ENCODE measurements around the gene NAB1. TPM values are rescaled to one million over a fixed set of nuclear protein-coding genes. Genes with fewer than 3 reads are reported as not detected.
A peak's percentile ranks its signal among the peaks of the same experiment; 100 is the strongest.

The NAB1 gene
- total and polyA plus RNA-seq, 2 experiments from 2014 or later = 10.4 to 40.2 TPM

DNA sequence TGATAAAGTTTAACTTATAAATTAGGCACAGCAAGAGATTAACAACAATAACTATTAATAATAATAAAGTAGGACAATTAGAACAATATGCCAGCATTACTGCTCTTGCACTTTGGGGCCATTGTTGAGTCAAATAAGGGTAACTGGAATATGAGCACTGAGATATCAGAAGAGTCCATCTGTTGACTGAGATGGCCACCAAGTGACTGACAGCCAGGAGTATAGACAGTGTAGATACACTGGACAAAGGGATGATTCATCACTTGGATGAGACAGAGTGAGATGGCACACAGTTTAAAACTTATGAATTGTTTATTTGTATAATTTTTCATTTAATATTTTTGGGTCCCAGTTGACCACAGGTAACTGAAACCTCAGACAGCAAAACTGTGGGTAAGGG lies 20.0 kb downstream of the NAB1 start:
- Histone ChIP-seq H3K4me2 (no peak overlapping the region), H3K9me2 (ENCODE audit: insufficient read depth) (no peaks in the 10 kb centered on the region), H3K4me1 (ENCODE audit: insufficient read depth) (peaks cover 4% of the 10 kb centered on the region; the same call in 1 of the 2 replicates), H3K79me2 (replicated peaks; ENCODE audit: insufficient read depth) (peaks cover 19% of the 10 kb centered on the region), H3K36me3 (ENCODE audit: insufficient read depth) (no peaks in the 10 kb centered on the region), H2AFZ (no peak overlapping the region), H3K4me3 (no peak overlapping the region), H3K27me3 (ENCODE audit: insufficient read depth) (no peaks in the 10 kb centered on the region), H3K27ac (ENCODE audit: low read depth) (no peak overlapping the region), H3F3A (replicated peaks; ENCODE audit: low read depth) (no peaks in the 10 kb centered on the region), H4K20me1 (replicated peaks; ENCODE audit: insufficient read depth) (no peaks in the 10 kb centered on the region)
- DNase-seq (ENCODE audit: low spot score) = no peak
- Mint-ChIP-seq H3K27me3 (ENCODE audit: insufficient read depth, low read depth, poor library complexity) (peaks cover 2% of the 10 kb centered on the region), H3K4me1 (peaks cover 6% of the 10 kb centered on the region; the same call in 1 of the 3 replicates), H3K27ac (no peak overlapping the region), H3K4me3 (no peak overlapping the region), H3K36me3 (ENCODE audit: low read depth) (peaks cover 22% of the 10 kb centered on the region), H3K9me3 (peaks cover 10% of the 10 kb centered on the region)
- no peak for ATAC-seq
- TF ChIP-seq, protein P1, sequence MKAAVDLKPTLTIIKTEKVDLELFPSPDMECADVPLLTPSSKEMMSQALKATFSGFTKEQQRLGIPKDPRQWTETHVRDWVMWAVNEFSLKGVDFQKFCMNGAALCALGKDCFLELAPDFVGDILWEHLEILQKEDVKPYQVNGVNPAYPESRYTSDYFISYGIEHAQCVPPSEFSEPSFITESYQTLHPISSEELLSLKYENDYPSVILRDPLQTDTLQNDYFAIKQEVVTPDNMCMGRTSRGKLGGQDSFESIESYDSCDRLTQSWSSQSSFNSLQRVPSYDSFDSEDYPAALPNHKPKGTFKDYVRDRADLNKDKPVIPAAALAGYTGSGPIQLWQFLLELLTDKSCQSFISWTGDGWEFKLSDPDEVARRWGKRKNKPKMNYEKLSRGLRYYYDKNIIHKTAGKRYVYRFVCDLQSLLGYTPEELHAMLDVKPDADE (IDR thresholded peaks at IDR 0.05) = no peak

DNA sequence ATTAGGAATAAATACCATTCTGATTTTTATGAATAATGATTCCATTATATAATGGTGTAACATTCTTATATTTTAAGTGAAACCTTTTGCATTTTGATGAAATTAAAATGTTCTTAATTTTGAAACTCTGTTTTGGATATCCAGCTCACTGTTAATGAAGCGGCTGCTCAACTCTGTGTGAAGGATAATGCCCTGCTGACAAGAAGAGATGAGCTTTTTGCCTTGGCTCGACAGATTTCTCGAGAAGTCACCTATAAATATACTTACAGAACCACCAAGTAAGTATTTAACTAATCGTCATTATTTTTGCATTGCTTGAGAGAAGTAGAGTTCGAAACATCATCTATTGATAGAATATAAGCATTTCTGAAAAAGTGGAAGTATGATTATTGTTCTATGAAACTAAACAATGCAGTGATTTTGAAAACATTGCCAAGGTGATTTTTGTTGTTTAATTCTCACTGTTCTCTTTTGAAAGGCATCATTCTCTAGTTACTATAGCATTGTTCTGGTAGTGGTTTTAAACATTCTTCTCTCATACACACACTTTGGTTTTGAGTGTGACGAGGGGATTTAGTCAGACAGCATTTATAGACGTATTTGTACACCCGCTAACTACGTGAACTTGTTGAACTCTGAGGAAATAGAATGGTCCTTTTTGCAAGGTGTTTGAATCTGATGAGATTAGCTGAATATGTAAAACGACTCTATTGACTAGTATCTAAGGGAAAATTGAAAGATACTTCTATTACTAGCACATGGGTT lies 21.5 kb downstream of the NAB1 start:
- Histone ChIP-seq H3K4me1 (ENCODE audit: insufficient read depth) (peaks cover 6% of the 10 kb centered on the region; the same call in 1 of the 2 replicates), H3K36me3 (ENCODE audit: insufficient read depth) (no peaks in the 10 kb centered on the region), H3K4me2 (no peak overlapping the region), H3K27me3 (ENCODE audit: insufficient read depth) (no peaks in the 10 kb centered on the region), H4K20me1 (replicated peaks; ENCODE audit: insufficient read depth) (no peaks in the 10 kb centered on the region), H3K4me3 (no peak overlapping the region), H3F3A (replicated peaks; ENCODE audit: low read depth) (no peaks in the 10 kb centered on the region), H3K79me2 (replicated peaks; ENCODE audit: insufficient read depth) (peaks cover 11% of the 10 kb centered on the region; the same call in 1 of the 2 replicates), H2AFZ (no peak overlapping the region), H3K27ac (ENCODE audit: low read depth) (peak overlapping the region; percentile 11; the same call in 1 of the 2 replicates), H3K9me2 (ENCODE audit: insufficient read depth) (no peaks in the 10 kb centered on the region)
- ATAC-seq (no peak), DNase-seq (ENCODE audit: low spot score) (no peak)
- Mint-ChIP-seq H3K27ac (no peak overlapping the region), H3K9me3 (peaks cover 6% of the 10 kb centered on the region), H3K27me3 (ENCODE audit: insufficient read depth, low read depth, poor library complexity) (peaks cover 2% of the 10 kb centered on the region), H3K4me1 (peaks cover 9% of the 10 kb centered on the region), H3K36me3 (ENCODE audit: low read depth) (peaks cover 15% of the 10 kb centered on the region), H3K4me3 (no peak overlapping the region)
- TF ChIP-seq EZH2 (IDR thresholded peaks at IDR 0.05; ENCODE audit: low read depth, unreplicated experiment) = no peak
- no peak for TF ChIP-seq JUNB (IDR thresholded peaks at IDR 0.05; ENCODE audit: unreplicated experiment)
- TF ChIP-seq CREB1 (CRISPR knock-in tag; IDR thresholded peaks at IDR 0.05; ENCODE audit: low read depth) = no peak
- TF ChIP-seq POLR2AphosphoS5 (IDR thresholded peaks at IDR 0.05; ENCODE audit: low read depth) = no peak
- no peak for TF ChIP-seq STAT1 (IDR thresholded peaks at IDR 0.05; ENCODE audit: unreplicated experiment)
- TF ChIP-seq, protein P2, sequence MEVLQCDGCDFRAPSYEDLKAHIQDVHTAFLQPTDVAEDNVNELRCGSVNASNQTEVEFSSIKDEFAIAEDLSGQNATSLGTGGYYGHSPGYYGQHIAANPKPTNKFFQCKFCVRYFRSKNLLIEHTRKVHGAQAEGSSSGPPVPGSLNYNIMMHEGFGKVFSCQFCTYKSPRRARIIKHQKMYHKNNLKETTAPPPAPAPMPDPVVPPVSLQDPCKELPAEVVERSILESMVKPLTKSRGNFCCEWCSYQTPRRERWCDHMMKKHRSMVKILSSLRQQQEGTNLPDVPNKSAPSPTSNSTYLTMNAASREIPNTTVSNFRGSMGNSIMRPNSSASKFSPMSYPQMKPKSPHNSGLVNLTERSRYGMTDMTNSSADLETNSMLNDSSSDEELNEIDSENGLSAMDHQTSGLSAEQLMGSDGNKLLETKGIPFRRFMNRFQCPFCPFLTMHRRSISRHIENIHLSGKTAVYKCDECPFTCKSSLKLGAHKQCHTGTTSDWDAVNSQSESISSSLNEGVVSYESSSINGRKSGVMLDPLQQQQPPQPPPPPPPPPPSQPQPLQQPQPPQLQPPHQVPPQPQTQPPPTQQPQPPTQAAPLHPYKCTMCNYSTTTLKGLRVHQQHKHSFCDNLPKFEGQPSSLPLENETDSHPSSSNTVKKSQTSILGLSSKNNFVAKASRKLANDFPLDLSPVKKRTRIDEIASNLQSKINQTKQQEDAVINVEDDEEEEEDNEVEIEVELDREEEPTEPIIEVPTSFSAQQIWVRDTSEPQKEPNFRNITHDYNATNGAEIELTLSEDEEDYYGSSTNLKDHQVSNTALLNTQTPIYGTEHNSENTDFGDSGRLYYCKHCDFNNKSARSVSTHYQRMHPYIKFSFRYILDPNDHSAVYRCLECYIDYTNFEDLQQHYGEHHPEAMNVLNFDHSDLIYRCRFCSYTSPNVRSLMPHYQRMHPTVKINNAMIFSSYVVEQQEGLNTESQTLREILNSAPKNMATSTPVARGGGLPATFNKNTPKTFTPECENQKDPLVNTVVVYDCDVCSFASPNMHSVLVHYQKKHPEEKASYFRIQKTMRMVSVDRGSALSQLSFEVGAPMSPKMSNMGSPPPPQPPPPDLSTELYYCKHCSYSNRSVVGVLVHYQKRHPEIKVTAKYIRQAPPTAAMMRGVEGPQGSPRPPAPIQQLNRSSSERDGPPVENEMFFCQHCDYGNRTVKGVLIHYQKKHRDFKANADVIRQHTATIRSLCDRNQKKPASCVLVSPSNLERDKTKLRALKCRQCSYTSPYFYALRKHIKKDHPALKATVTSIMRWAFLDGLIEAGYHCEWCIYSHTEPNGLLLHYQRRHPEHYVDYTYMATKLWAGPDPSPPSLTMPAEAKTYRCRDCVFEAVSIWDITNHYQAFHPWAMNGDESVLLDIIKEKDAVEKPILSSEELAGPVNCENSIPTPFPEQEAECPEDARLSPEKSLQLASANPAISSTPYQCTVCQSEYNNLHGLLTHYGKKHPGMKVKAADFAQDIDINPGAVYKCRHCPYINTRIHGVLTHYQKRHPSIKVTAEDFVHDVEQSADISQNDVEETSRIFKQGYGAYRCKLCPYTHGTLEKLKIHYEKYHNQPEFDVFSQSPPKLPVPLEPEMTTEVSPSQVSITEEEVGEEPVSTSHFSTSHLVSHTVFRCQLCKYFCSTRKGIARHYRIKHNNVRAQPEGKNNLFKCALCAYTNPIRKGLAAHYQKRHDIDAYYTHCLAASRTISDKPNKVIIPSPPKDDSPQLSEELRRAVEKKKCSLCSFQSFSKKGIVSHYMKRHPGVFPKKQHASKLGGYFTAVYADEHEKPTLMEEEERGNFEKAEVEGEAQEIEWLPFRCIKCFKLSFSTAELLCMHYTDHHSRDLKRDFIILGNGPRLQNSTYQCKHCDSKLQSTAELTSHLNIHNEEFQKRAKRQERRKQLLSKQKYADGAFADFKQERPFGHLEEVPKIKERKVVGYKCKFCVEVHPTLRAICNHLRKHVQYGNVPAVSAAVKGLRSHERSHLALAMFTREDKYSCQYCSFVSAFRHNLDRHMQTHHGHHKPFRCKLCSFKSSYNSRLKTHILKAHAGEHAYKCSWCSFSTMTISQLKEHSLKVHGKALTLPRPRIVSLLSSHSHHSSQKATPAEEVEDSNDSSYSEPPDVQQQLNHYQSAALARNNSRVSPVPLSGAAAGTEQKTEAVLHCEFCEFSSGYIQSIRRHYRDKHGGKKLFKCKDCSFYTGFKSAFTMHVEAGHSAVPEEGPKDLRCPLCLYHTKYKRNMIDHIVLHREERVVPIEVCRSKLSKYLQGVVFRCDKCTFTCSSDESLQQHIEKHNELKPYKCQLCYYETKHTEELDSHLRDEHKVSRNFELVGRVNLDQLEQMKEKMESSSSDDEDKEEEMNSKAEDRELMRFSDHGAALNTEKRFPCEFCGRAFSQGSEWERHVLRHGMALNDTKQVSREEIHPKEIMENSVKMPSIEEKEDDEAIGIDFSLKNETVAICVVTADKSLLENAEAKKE (CRISPR knock-in tag; IDR thresholded peaks at IDR 0.05) = no peak
- TF ChIP-seq, protein P3, sequence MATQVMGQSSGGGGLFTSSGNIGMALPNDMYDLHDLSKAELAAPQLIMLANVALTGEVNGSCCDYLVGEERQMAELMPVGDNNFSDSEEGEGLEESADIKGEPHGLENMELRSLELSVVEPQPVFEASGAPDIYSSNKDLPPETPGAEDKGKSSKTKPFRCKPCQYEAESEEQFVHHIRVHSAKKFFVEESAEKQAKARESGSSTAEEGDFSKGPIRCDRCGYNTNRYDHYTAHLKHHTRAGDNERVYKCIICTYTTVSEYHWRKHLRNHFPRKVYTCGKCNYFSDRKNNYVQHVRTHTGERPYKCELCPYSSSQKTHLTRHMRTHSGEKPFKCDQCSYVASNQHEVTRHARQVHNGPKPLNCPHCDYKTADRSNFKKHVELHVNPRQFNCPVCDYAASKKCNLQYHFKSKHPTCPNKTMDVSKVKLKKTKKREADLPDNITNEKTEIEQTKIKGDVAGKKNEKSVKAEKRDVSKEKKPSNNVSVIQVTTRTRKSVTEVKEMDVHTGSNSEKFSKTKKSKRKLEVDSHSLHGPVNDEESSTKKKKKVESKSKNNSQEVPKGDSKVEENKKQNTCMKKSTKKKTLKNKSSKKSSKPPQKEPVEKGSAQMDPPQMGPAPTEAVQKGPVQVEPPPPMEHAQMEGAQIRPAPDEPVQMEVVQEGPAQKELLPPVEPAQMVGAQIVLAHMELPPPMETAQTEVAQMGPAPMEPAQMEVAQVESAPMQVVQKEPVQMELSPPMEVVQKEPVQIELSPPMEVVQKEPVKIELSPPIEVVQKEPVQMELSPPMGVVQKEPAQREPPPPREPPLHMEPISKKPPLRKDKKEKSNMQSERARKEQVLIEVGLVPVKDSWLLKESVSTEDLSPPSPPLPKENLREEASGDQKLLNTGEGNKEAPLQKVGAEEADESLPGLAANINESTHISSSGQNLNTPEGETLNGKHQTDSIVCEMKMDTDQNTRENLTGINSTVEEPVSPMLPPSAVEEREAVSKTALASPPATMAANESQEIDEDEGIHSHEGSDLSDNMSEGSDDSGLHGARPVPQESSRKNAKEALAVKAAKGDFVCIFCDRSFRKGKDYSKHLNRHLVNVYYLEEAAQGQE (IDR thresholded peaks at IDR 0.05; ENCODE audit: unreplicated experiment) = no peak
- TF ChIP-seq, protein P1 (IDR thresholded peaks at IDR 0.05) = no peak

All from GM23338 (cell line).